SK-N-SH treated with all-trans-retinoic acid at 6 μM for 48 hours (cell line): Measurements from ENCODE around the gene DNAJA2.

ENCODE experiments used
- ATAC-seq: fragments of 200-7000 bp; cut with Tn5 transposase; 3 replicates; pipeline ENCODE4 v1.9.1; 2020; ENCODE audit warnings: mild to moderate bottlenecking, moderate library complexity
- ARNTL ChIP-seq: fragments of 450-650 bp; formaldehyde crosslinking; IDR thresholded peaks from 2 replicates; pipeline ENCODE4 v1.5.0; 2020; ENCODE audit warnings: low read depth, mild to moderate bottlenecking, moderate library complexity, borderline replicate concordance
- BACH2 ChIP-seq: fragments of 250-450 bp; sonication (Bioruptor Pico); IDR thresholded peaks from 2 replicates; pipeline ENCODE4 v1.9.0; 2021; ENCODE audit warnings: mild to moderate bottlenecking, borderline replicate concordance
- CSRNP3 ChIP-seq: fragments of 250-450 bp; sonication (Bioruptor Pico); IDR thresholded peaks from 2 replicates; pipeline ENCODE4 v1.5.1; 2021; ENCODE audit warnings: mild to moderate bottlenecking, moderate library complexity
- ESRRG ChIP-seq: fragments of 250-450 bp; sonication (Bioruptor Pico); IDR thresholded peaks from 2 replicates; pipeline ENCODE4 v1.6.1; 2021; ENCODE audit warnings: mild to moderate bottlenecking
- GLIS3 ChIP-seq: fragments of 250-450 bp; sonication (Bioruptor Pico); IDR thresholded peaks from 2 replicates; pipeline ENCODE4 v1.5.0; 2020; ENCODE audit warnings: mild to moderate bottlenecking, moderate library complexity
- OSR1 ChIP-seq: fragments of 250-450 bp; sonication (Bioruptor Pico); IDR thresholded peaks from 2 replicates; pipeline ENCODE4 v1.8.0; 2022; ENCODE audit warnings: moderate library complexity, mild to moderate bottlenecking, inconsistent platforms
- PATZ1 ChIP-seq: fragments of 250-450 bp; sonication (Bioruptor Pico); IDR thresholded peaks from 2 replicates; pipeline ENCODE4 v1.8.0; 2020; ENCODE audit warnings: mild to moderate bottlenecking, moderate library complexity, borderline replicate concordance
- POU6F1 ChIP-seq: fragments of 250-450 bp; sonication (Bioruptor Pico); IDR thresholded peaks from 2 replicates; pipeline ENCODE4 v1.8.0; 2021; ENCODE audit warnings: low read depth, mild to moderate bottlenecking, moderate library complexity, borderline replicate concordance
- RARB ChIP-seq: fragments of 250-450 bp; sonication (Bioruptor Pico); IDR thresholded peaks from 2 replicates; pipeline ENCODE4 v1.8.0; 2021; ENCODE audit warnings: mild to moderate bottlenecking, moderate library complexity
- SNAI2 ChIP-seq: fragments of 250-450 bp; sonication (Bioruptor Pico); IDR thresholded peaks from 2 replicates; pipeline ENCODE4 v1.5.0; 2020; ENCODE audit warnings: mild to moderate bottlenecking, moderate library complexity
- TCF4 ChIP-seq: fragments of 250-450 bp; sonication (Bioruptor Pico); IDR thresholded peaks from 2 replicates; pipeline ENCODE4 v1.8.0; 2021; ENCODE audit warnings: mild to moderate bottlenecking, moderate library complexity, borderline replicate concordance
- TOX ChIP-seq: fragments of 250-450 bp; sonication (Bioruptor Pico); IDR thresholded peaks from 2 replicates; pipeline ENCODE4 v1.8.0; 2021; ENCODE audit warnings: mild to moderate bottlenecking, moderate library complexity, borderline replicate concordance
- ZC3H10 ChIP-seq: fragments of 250-450 bp; sonication (Bioruptor Pico); IDR thresholded peaks from 2 replicates; pipeline ENCODE4 v1.5.1; 2021; ENCODE audit warnings: mild to moderate bottlenecking, moderate library complexity
- ZFP3 ChIP-seq: fragments of 250-450 bp; sonication (Bioruptor Pico); IDR thresholded peaks from 2 replicates; pipeline ENCODE4 v1.5.0; 2020; ENCODE audit warnings: mild to moderate bottlenecking, moderate library complexity
- ZFP30 ChIP-seq: fragments of 450-650 bp; formaldehyde crosslinking; IDR thresholded peaks from 2 replicates; pipeline ENCODE4 v1.5.0; 2022; ENCODE audit warnings: mild to moderate bottlenecking, moderate library complexity
- ZNF565 ChIP-seq: fragments of 450-650 bp; formaldehyde crosslinking; conservative IDR thresholded peaks from 2 replicates; pipeline ENCODE4 v1.5.0; 2020; ENCODE audit warnings: low read depth, mild to moderate bottlenecking, moderate library complexity
- ZNF70 ChIP-seq: fragments of 450-650 bp; formaldehyde crosslinking; IDR thresholded peaks from 2 replicates; pipeline ENCODE4 v1.5.0; 2020; ENCODE audit warnings: mild to moderate bottlenecking, moderate library complexity
- TF ChIP-seq, protein P1 (sequence below): fragments of 250-450 bp; sonication (Bioruptor Pico); IDR thresholded peaks from 2 replicates; pipeline ENCODE4 v1.5.0; 2020; ENCODE audit warnings: mild to moderate bottlenecking, moderate library complexity
- TF ChIP-seq, protein P2 (sequence below): fragments of 250-450 bp; sonication (Bioruptor Pico); IDR thresholded peaks from 2 replicates; pipeline ENCODE4 v1.5.1; 2020; ENCODE audit warnings: low read depth, mild to moderate bottlenecking, moderate library complexity

The DNAJA2 gene

GRCh38 chr16:46973996-46974324 lies 486 bp upstream of the DNAJA2 start:
- TF ChIP-seq, protein P1, sequence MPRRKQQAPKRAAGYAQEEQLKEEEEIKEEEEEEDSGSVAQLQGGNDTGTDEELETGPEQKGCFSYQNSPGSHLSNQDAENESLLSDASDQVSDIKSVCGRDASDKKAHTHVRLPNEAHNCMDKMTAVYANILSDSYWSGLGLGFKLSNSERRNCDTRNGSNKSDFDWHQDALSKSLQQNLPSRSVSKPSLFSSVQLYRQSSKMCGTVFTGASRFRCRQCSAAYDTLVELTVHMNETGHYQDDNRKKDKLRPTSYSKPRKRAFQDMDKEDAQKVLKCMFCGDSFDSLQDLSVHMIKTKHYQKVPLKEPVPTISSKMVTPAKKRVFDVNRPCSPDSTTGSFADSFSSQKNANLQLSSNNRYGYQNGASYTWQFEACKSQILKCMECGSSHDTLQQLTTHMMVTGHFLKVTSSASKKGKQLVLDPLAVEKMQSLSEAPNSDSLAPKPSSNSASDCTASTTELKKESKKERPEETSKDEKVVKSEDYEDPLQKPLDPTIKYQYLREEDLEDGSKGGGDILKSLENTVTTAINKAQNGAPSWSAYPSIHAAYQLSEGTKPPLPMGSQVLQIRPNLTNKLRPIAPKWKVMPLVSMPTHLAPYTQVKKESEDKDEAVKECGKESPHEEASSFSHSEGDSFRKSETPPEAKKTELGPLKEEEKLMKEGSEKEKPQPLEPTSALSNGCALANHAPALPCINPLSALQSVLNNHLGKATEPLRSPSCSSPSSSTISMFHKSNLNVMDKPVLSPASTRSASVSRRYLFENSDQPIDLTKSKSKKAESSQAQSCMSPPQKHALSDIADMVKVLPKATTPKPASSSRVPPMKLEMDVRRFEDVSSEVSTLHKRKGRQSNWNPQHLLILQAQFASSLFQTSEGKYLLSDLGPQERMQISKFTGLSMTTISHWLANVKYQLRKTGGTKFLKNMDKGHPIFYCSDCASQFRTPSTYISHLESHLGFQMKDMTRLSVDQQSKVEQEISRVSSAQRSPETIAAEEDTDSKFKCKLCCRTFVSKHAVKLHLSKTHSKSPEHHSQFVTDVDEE (CRISPR knock-in tag) = no peak
- TF ChIP-seq BACH2 (CRISPR knock-in tag) (no peak), CSRNP3 (CRISPR knock-in tag) (0 out of 2 replicates have a peak, but pooled peaks have one; percentile 31), ZFP30 (no peak), OSR1 (CRISPR knock-in tag) (no peak)
- no peak; the same call in 2 of the 3 replicates for ATAC-seq

GRCh38 chr16:46972429-46973206 lies 856 bp downstream of the DNAJA2 start:
- no peak for TF ChIP-seq SNAI2
- no peak for TF ChIP-seq OSR1 (CRISPR knock-in tag)
- 0 out of 2 replicates have a peak, but pooled peaks have one; percentile 19 for TF ChIP-seq GLIS3
- ATAC-seq = peak; percentile 61

DNA sequence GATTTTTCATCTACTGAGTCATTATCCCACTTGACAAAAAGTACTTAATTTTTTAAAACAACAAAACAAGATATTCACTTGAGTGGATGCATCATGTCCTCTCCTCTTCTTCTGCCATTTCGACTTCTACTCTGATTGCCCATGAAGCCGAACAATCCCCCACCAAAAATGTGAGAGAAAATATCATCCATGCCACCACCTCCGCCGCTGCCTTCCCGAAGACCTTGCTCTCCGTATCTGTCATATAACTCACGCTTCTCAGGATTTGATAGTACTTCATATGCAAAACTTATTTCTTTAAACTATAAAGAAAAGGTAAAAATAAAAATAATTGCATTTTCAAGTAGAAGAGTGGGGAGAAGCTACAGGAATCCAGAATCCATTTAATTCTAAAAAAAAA lies 2.2 kb downstream of the DNAJA2 start:
- no peak for ATAC-seq
- TF ChIP-seq ZFP3 (no peak), TCF4 (CRISPR knock-in tag) (no peak), OSR1 (CRISPR knock-in tag) (no peak), BACH2 (CRISPR knock-in tag) (no peak), GLIS3 (no peak), ZNF70 (CRISPR knock-in tag) (no peak), POU6F1 (CRISPR knock-in tag) (no peak), CSRNP3 (CRISPR knock-in tag) (no peak), ZNF565 (no peak), ZC3H10 (CRISPR knock-in tag) (no peak), ARNTL (CRISPR knock-in tag) (no peak), RARB (CRISPR knock-in tag) (no peak), ZFP30 (no peak), ESRRG (CRISPR knock-in tag) (no peak), TOX (CRISPR knock-in tag) (no peak), PATZ1 (CRISPR knock-in tag) (no peak)
- TF ChIP-seq, protein P2, sequence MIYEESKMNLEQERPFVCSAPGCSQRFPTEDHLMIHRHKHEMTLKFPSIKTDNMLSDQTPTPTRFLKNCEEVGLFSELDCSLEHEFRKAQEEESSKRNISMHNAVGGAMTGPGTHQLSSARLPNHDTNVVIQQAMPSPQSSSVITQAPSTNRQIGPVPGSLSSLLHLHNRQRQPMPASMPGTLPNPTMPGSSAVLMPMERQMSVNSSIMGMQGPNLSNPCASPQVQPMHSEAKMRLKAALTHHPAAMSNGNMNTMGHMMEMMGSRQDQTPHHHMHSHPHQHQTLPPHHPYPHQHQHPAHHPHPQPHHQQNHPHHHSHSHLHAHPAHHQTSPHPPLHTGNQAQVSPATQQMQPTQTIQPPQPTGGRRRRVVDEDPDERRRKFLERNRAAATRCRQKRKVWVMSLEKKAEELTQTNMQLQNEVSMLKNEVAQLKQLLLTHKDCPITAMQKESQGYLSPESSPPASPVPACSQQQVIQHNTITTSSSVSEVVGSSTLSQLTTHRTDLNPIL = no peak
- TF ChIP-seq, protein P1 (CRISPR knock-in tag) = no peak
- TF ChIP-seq, all 23 proteins: peak for 0
